SK-N-SH (cell line): ENCODE measurements around the gene SCARF1.

Experiments used
- EP300 ChIP-seq, 2 experiments: IDR thresholded peaks; 2 replicates each; pipeline versions ENCODE4 v1.4.0 to v1.6.1; 2012; ENCODE audit warnings: borderline replicate concordance in 1 of 2, low read depth in 1 of 2, low read length in 1 of 2
- MXI1 ChIP-seq: IDR thresholded peaks from 2 replicates; pipeline ENCODE4 v1.6.1; 2012; ENCODE audit warnings: mild to moderate bottlenecking, low read depth, low read length, improper control_type of control experiment
- NFIC ChIP-seq: IDR thresholded peaks from 2 replicates; pipeline ENCODE4 v1.4.0; 2012; ENCODE audit warnings: borderline replicate concordance
- NRF1 ChIP-seq: IDR thresholded peaks from 2 replicates; pipeline ENCODE4 v1.6.1; 2012; ENCODE audit warnings: low read depth, mild to moderate bottlenecking, low read length
- TF ChIP-seq, protein P1 (sequence below): fragments of 150-350 bp; IDR thresholded peaks from 2 replicates; pipeline ENCODE4 v1.6.1; 2017; ENCODE audit warnings: antibody characterized with exemption, low read length, low read depth, borderline replicate concordance
- TF ChIP-seq, protein P2 (sequence below): fragments of 200-600 bp; sonication (generic); IDR thresholded peaks from 2 replicates; pipeline ENCODE4 v1.6.1; 2017; ENCODE audit warnings: antibody characterized with exemption, mild to moderate bottlenecking, moderate library complexity

DNA sequence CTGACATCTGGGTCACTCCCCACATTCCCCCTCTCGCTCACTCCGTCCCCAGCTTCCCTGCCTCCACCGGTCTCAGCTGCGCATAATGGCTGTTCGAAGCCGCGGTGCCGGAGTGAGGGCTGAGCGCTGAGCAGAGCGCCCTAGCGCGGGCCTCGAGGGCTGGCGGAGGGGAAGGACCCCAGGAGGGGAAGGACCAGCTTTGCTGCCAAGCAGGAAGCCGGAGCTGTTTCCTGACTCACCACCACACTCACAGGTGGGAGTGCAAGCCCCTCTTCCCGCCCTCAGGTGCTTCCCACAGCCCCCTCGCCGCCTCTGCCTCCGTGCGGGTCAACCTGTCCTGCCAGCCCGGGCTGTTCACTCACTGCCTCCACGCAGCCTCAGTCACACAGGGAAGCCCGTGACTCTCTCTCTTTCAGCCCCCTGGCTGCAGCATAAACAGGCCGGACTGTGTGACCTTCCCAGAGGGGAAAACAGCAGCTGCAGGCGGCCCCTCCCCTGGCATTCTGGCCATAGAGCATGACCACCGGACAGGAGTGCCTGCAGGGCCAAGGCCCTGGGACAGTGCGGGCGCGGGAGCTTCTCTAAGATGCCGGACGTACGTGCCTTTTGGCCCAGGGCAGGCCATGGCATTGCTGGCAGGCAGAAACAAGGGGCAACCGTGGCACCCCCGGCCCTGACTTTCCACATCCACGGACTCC, 40.6 kb downstream of the SCARF1 start:
- TF ChIP-seq MXI1 (no peak), NRF1 (no peak), NFIC (no peak), EP300 (IDR thresholded peaks at IDR 0.05; ENCODE audit: borderline replicate concordance in 1 of 2, low read depth in 1 of 2, low read length in 1 of 2) (no peak)
- TF ChIP-seq, protein P1, sequence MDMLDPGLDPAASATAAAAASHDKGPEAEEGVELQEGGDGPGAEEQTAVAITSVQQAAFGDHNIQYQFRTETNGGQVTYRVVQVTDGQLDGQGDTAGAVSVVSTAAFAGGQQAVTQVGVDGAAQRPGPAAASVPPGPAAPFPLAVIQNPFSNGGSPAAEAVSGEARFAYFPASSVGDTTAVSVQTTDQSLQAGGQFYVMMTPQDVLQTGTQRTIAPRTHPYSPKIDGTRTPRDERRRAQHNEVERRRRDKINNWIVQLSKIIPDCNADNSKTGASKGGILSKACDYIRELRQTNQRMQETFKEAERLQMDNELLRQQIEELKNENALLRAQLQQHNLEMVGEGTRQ, result no peak
- TF ChIP-seq, protein P2, sequence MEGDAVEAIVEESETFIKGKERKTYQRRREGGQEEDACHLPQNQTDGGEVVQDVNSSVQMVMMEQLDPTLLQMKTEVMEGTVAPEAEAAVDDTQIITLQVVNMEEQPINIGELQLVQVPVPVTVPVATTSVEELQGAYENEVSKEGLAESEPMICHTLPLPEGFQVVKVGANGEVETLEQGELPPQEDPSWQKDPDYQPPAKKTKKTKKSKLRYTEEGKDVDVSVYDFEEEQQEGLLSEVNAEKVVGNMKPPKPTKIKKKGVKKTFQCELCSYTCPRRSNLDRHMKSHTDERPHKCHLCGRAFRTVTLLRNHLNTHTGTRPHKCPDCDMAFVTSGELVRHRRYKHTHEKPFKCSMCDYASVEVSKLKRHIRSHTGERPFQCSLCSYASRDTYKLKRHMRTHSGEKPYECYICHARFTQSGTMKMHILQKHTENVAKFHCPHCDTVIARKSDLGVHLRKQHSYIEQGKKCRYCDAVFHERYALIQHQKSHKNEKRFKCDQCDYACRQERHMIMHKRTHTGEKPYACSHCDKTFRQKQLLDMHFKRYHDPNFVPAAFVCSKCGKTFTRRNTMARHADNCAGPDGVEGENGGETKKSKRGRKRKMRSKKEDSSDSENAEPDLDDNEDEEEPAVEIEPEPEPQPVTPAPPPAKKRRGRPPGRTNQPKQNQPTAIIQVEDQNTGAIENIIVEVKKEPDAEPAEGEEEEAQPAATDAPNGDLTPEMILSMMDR, result no peak
